Measurements from ENCODE around the gene MYF5. TPM values are rescaled to one million over a fixed set of nuclear protein-coding genes. Genes with fewer than 3 reads are reported as not detected.

The MYF5 gene
- total and polyA plus RNA-seq, 9 of the 15 experiments (the other 6 are each of a cell fraction or from before 2014, with no cell fraction given), result not detected

DNA sequence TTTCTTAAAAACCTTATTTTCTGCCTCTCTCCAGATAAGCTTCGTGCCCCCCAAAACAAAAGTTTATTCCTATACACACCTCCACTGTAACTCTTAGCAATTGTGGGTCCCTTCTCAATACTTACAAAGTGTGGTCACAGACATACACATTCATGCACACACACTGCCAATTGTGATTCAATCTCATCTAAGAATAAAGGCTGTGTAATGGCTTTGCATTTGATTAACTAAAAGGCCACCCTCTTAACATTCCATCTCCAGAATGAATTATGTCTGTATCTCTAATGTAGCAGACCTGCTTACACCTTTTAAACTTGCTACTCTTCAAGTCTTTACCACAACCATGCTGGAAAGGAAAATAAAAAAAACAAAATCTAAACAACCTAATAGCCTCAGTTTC lies 49.5 kb downstream of the MYF5 start (continued):
- no peak for TF ChIP-seq ZNF76 (CRISPR knock-in tag; IDR thresholded peaks at IDR 0.05; ENCODE audit: borderline replicate concordance)
- no peak for TF ChIP-seq ZNF584 (CRISPR knock-in tag; IDR thresholded peaks at IDR 0.05; ENCODE audit: low read depth)
- no peak for TF ChIP-seq ZNF239 (CRISPR knock-in tag; IDR thresholded peaks at IDR 0.05)

- Histone ChIP-seq H2AFZ (ENCODE audit: low read depth, low read length) (no peak overlapping the region), H3K79me2 (ENCODE audit: control insufficient read depth, insufficient read depth, low read length) (no peaks in the 10 kb centered on the region), H3K4me1 (replicated peaks in 1 of 2; ENCODE audit: control insufficient read depth in 2 of 2, insufficient read depth in 2 of 2, low read length in 2 of 2) (no peaks in the 10 kb centered on the region), H3K9me1 (ENCODE audit: control insufficient read depth, insufficient read depth, low read length) (no peaks in the 10 kb centered on the region), H4K20me1 (replicated peaks; ENCODE audit: control insufficient read depth, insufficient read depth, low read length) (no peaks in the 10 kb centered on the region), H3K4me3 (no peak overlapping the region), H3K4me2 (ENCODE audit: insufficient read depth, low read length) (no peak overlapping the region), H3K27ac (ENCODE audit: extremely low read depth, low read depth, low read length) (no peak overlapping the region), H3K9me3 (replicated peaks; ENCODE audit: control insufficient read depth, insufficient read depth, low read depth, low read length) (no peaks in the 10 kb centered on the region), H3K36me3 (ENCODE audit: control insufficient read depth, insufficient read depth, low read length) (no peaks in the 10 kb centered on the region), H3K9ac (ENCODE audit: insufficient read depth in 1 of 2, low read depth in 2 of 2, low read length in 2 of 2) (no peak overlapping the region), H3K27me3 (ENCODE audit: control insufficient read depth in 2 of 2, insufficient read depth in 2 of 2, low read length in 2 of 2) (no peaks in the 10 kb centered on the region)
- in situ Hi-C loops (cut with MboI) (no loop called here), intact Hi-C loops (cut with micrococcal nuclease) (no loop called here)
- CTCF ChIA-PET (ENCODE audit: low intra/inter-chr PET ratio), result no interaction called here
- WGBS (ENCODE audit: insufficient coverage, low coverage, missing lambda C conversion rate), result 0% methylated on average over 2 of the region's 2 CpGs
- ATAC-seq (no peak), FAIRE-seq (no peak), DNase-seq (ENCODE audit: extremely low read depth in 1 of 4, low spot score in 3 of 4) (no peak)
- no TSS peak for BruUV-seq (replicated peaks)
- POLR2A ChIA-PET, result no interaction called here
- no peak for TF ChIP-seq ZNF408 (CRISPR knock-in tag; IDR thresholded peaks at IDR 0.05; ENCODE audit: low read depth)
- no peak for TF ChIP-seq ZNF282 (CRISPR knock-in tag; IDR thresholded peaks at IDR 0.05)
- TF ChIP-seq PBX2 (CRISPR knock-in tag; IDR thresholded peaks at IDR 0.05; ENCODE audit: low read depth), result no peak
- no peak for TF ChIP-seq PBX2 (tag; conservative IDR thresholded peaks at IDR 0.05; ENCODE audit: low read depth)
- TF ChIP-seq, protein P1, sequence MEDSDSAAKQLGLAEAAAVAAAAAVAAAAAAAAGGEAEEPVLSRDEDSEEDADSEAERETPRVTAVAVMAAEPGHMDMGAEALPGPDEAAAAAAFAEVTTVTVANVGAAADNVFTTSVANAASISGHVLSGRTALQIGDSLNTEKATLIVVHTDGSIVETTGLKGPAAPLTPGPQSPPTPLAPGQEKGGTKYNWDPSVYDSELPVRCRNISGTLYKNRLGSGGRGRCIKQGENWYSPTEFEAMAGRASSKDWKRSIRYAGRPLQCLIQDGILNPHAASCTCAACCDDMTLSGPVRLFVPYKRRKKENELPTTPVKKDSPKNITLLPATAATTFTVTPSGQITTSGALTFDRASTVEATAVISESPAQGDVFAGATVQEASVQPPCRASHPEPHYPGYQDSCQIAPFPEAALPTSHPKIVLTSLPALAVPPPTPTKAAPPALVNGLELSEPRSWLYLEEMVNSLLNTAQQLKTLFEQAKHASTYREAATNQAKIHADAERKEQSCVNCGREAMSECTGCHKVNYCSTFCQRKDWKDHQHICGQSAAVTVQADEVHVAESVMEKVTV (CRISPR knock-in tag; IDR thresholded peaks at IDR 0.05), result no peak
- TF ChIP-seq LARP7 (IDR thresholded peaks at IDR 0.05), result no peak
- TF ChIP-seq RBM22 (IDR thresholded peaks at IDR 0.05; ENCODE audit: low read depth, low read length, poor library complexity, severe bottlenecking), result no peak
- no peak for TF ChIP-seq ZKSCAN1 (IDR thresholded peaks at IDR 0.05; ENCODE audit: low read depth, low read length)
- TF ChIP-seq SMAD3 (CRISPR knock-in tag; conservative IDR thresholded peaks at IDR 0.05), result no peak
- TF ChIP-seq MEIS2 (IDR thresholded peaks at IDR 0.05; ENCODE audit: partially characterized antibody), result no peak
- no peak for TF ChIP-seq SREBF1 (IDR thresholded peaks at IDR 0.05; ENCODE audit: borderline replicate concordance, low read depth, low read length)
- no peak for TF ChIP-seq SAFB (IDR thresholded peaks at IDR 0.05; ENCODE audit: borderline replicate concordance, low read depth, low read length)
- no peak for TF ChIP-seq XRCC5 (IDR thresholded peaks at IDR 0.05; ENCODE audit: low read depth, low read length)
- no peak for TF ChIP-seq NR4A1 (CRISPR knock-in tag; IDR thresholded peaks at IDR 0.05)
- TF ChIP-seq NR4A1 (tag; IDR thresholded peaks at IDR 0.05), result no peak
- no peak for TF ChIP-seq CHD1 (IDR thresholded peaks at IDR 0.05; ENCODE audit: low read length)
- TF ChIP-seq ZNF311 (CRISPR knock-in tag; IDR thresholded peaks at IDR 0.05), result no peak
- TF ChIP-seq, protein P2, sequence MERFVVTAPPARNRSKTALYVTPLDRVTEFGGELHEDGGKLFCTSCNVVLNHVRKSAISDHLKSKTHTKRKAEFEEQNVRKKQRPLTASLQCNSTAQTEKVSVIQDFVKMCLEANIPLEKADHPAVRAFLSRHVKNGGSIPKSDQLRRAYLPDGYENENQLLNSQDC (CRISPR knock-in tag; IDR thresholded peaks at IDR 0.05), result no peak
Measured at GRCh38 chr12:80766897-80767296, 50.2 kb downstream of the MYF5 start.

Data from K562 (cell line).